GM12875 (cell line): ENCODE results near the gene SIX1.

ENCODE experiments used
- H3K4me3 ChIP-seq: one replicate; pipeline ENCODE4 v1.5.1; 2011; ENCODE audit warnings: low read depth, low read length, control low read depth
- CTCF ChIP-seq: IDR thresholded peaks from 2 replicates; pipeline ENCODE4 v1.5.1; 2011; ENCODE audit warnings: low read depth, mild to moderate bottlenecking, control low read depth, inconsistent platforms, low read length, moderate library complexity, borderline replicate concordance; ENCODE audit not compliant: insufficient read depth

The SIX1 gene

GRCh38 chr14:60639674-60640073 lies 9.6 kb downstream of the SIX1 start:
- TF ChIP-seq CTCF, result no peak
- H3K4me3 ChIP-seq, result no peak overlapping the region

- H3K4me3 ChIP-seq, result no peak overlapping the region
- no peak for TF ChIP-seq CTCF
These were observed 11.6 kb downstream of the SIX1 start for GRCh38 chr14:60637479-60638315.

GRCh38 chr14:60636879-60637478 lies 12.3 kb downstream of the SIX1 start:
- no peak overlapping the region for H3K4me3 ChIP-seq
- TF ChIP-seq CTCF, result no peak

- H3K4me3 ChIP-seq, result no peak overlapping the region
- TF ChIP-seq CTCF, result no peak
These were observed 15.1 kb downstream of the SIX1 start for GRCh38 chr14:60634153-60634552.

- TF ChIP-seq CTCF, result no peak
These were observed 16.5 kb downstream of the SIX1 start for GRCh38 chr14:60632777-60633176.

GRCh38 chr14:60632257-60632656 lies 17.0 kb downstream of the SIX1 start:
- no peak for TF ChIP-seq CTCF
- H3K4me3 ChIP-seq, result no peak overlapping the region

More at GRCh38 chr14:60632777-60633176, 16.5 kb downstream of the SIX1 start:
- H3K4me3 ChIP-seq, result no peak overlapping the region

GRCh38 chr14:60631842-60632241 lies 17.4 kb downstream of the SIX1 start:
- no peak overlapping the region for H3K4me3 ChIP-seq
- TF ChIP-seq CTCF, result no peak
